Activated T-cell treated with anti-CD3 and anti-CD28 coated beads, Interleukin-2, amount 50 U/mL, for 48 hours (primary cell): ENCODE measurements around the gene RNF166.

Experiments
- DNase-seq, 2 experiments: peaks; one replicate each; pipeline ENCODE4 v3.0.0-alpha.2; 2020

Gene RNF166

GRCh38 chr16:88705801-88706228, 393 bp downstream of the RNF166 start:
- peak in 1 of 2 experiments; percentile 43 for DNase-seq

GRCh38 chr16:88705076-88705684, 1.0 kb downstream of the RNF166 start:
- peak; percentile 47 to 52 for DNase-seq

GRCh38 chr16:88703486-88704309, 2.5 kb downstream of the RNF166 start:
- DNase-seq = peak; percentile 81 to 83

GRCh38 chr16:88702371-88703210, 3.6 kb downstream of the RNF166 start:
- peak; percentile 53 to 57 for DNase-seq

- peak; percentile 55 to 61 for DNase-seq
Observed at GRCh38 chr16:88701581-88702370, 4.4 kb downstream of the RNF166 start.

GRCh38 chr16:88700636-88701482, 5.3 kb downstream of the RNF166 start:
- DNase-seq = peak; percentile 94 to 96

GRCh38 chr16:88700322-88700635, 5.9 kb downstream of the RNF166 start:
- no peak for DNase-seq

GRCh38 chr16:88699180-88699579, 7.0 kb downstream of the RNF166 start:
- no peak for DNase-seq

- DNase-seq = no peak
Observed at GRCh38 chr16:88698646-88699045, 7.6 kb downstream of the RNF166 start.

- no peak for DNase-seq
Observed at GRCh38 chr16:88697831-88698615, 8.2 kb downstream of the RNF166 start.

GRCh38 chr16:88697116-88697830, 8.9 kb downstream of the RNF166 start:
- DNase-seq = no peak

- no peak for DNase-seq
Observed at GRCh38 chr16:88696441-88696840, 9.8 kb downstream of the RNF166 start.

- no peak for DNase-seq
Observed at GRCh38 chr16:88695753-88696152, 10.5 kb downstream of the RNF166 start.

- DNase-seq = no peak
Observed at GRCh38 chr16:88695218-88695617, 11.0 kb downstream of the RNF166 start.

- no peak for DNase-seq
Observed at GRCh38 chr16:88694221-88695087, 11.8 kb downstream of the RNF166 start.

GRCh38 chr16:88693420-88694177, 12.6 kb downstream of the RNF166 start:
- no peak for DNase-seq

- no peak for DNase-seq
Observed at GRCh38 chr16:88692861-88693260, 13.3 kb downstream of the RNF166 start.

- peak; percentile 44 to 49 for DNase-seq
Observed at GRCh38 chr16:88691924-88692560, 14.2 kb downstream of the RNF166 start.
